Activated CD8-positive, alpha-beta T cell treated with anti-CD3 and anti-CD28 coated beads, Interleukin-2, amount 10 ng/mL, durations not matched to agents 7 days and 5 days (primary cell): ENCODE results near the gene TPCN2. TPM values are rescaled to one million over a fixed set of nuclear protein-coding genes. Genes with fewer than 3 reads are reported as not detected.
"Not testable (repeated sequence)": the region's sequence is repeated elsewhere in the genome, so short reads cannot be mapped to it uniquely, and the experiment has no call there.

Source experiments
- ATAC-seq: fragments of 150-1000 bp; cut with Tn5 transposase; one replicate; pipeline ENCODE4 v1.10.0; 2021; ENCODE audit warnings: moderate library complexity
- CTCF ChIA-PET: fragments of 350-600 bp; sonication (Branson Sonifier 250); formaldehyde crosslinking; loops from one replicate; lab custom pipeline; 2021; ENCODE audit warnings: antibody characterized with exemption; lab: Charles Lee
- POLR2A ChIA-PET: fragments of 350-600 bp; sonication (Branson Sonifier 250); formaldehyde crosslinking; loops from one replicate; lab custom pipeline; 2021; ENCODE audit warnings: antibody characterized with exemption; lab: Charles Lee
- DNase-seq: peaks from one replicate; pipeline ENCODE4 v3.0.0-alpha.2; 2020
- H3K27ac Mint-ChIP-seq: one replicate; pipeline ENCODE4 v1.8.0; 2021; ENCODE audit warnings: mild to moderate bottlenecking, mixed read lengths
- H3K27me3 Mint-ChIP-seq: one replicate; pipeline ENCODE4 v1.8.0; 2021; ENCODE audit warnings: low read depth, mixed read lengths
- H3K36me3 Mint-ChIP-seq: one replicate; pipeline ENCODE4 v1.8.0; 2021; ENCODE audit warnings: low read depth, mixed read lengths
- H3K4me1 Mint-ChIP-seq: one replicate; pipeline ENCODE4 v1.8.0; 2021; ENCODE audit warnings: low read depth, mixed read lengths
- H3K4me3 Mint-ChIP-seq: one replicate; pipeline ENCODE4 v1.8.0; 2021; ENCODE audit warnings: mild to moderate bottlenecking, mixed read lengths
- H3K9me3 Mint-ChIP-seq: one replicate; pipeline ENCODE4 v1.8.0; 2022; ENCODE audit warnings: mixed read lengths; ENCODE audit not compliant: insufficient read depth
- total RNA-seq, 2 experiments: library from RNA; stranded (reverse); gene quantifications; one replicate each; pipeline ENCODE4 v1.2.3, GENCODE V29; 2021

TPCN2 gene
- total RNA-seq, 2 experiments from 2014 or later: 19.1 to 21.2 TPM

GRCh38 chr11:69134957-69135356 lies 86.2 kb downstream of the TPCN2 start:
- DNase-seq: no peak
- Mint-ChIP-seq H3K27me3 (no peaks in the 10 kb centered on the region), H3K27ac (no peak overlapping the region), H3K9me3 (peaks cover 9% of the 10 kb centered on the region), H3K4me1 (peaks cover 5% of the 10 kb centered on the region), H3K4me3 (no peak overlapping the region), H3K36me3 (no peaks in the 10 kb centered on the region)
- no peak for ATAC-seq
- ChIA-PET POLR2A (no interaction called here), CTCF (no interaction called here)

- Mint-ChIP-seq H3K4me1 (peaks cover 3% of the 10 kb centered on the region), H3K27ac (no peak overlapping the region), H3K27me3 (no peaks in the 10 kb centered on the region), H3K36me3 (no peaks in the 10 kb centered on the region), H3K9me3 (peaks cover 9% of the 10 kb centered on the region), H3K4me3 (no peak overlapping the region)
- CTCF ChIA-PET: no interaction called here
- DNase-seq: no peak
- POLR2A ChIA-PET: no interaction called here
- ATAC-seq: no peak
These were observed 87.0 kb downstream of the TPCN2 start for GRCh38 chr11:69135420-69136363.

GRCh38 chr11:69136471-69136870 lies 87.7 kb downstream of the TPCN2 start:
- ChIA-PET CTCF (no interaction called here), POLR2A (no interaction called here)
- H3K4me3 Mint-ChIP-seq: no peak overlapping the region
- peaks cover 9% of the 10 kb centered on the region for H3K9me3 Mint-ChIP-seq
- ATAC-seq (no peak), DNase-seq (no peak)
- H3K27ac Mint-ChIP-seq: no peak overlapping the region
- H3K4me1 Mint-ChIP-seq: no peaks in the 10 kb centered on the region
- no peaks in the 10 kb centered on the region for H3K27me3 Mint-ChIP-seq
- no peaks in the 10 kb centered on the region for H3K36me3 Mint-ChIP-seq

GRCh38 chr11:69137151-69137844 lies 88.6 kb downstream of the TPCN2 start:
- Mint-ChIP-seq H3K27me3 (no peaks in the 10 kb centered on the region), H3K27ac (no peak overlapping the region), H3K4me1 (no peaks in the 10 kb centered on the region), H3K9me3 (peaks cover 9% of the 10 kb centered on the region), H3K4me3 (no peak overlapping the region), H3K36me3 (no peaks in the 10 kb centered on the region)
- ChIA-PET POLR2A (no interaction called here), CTCF (no interaction called here)
- ATAC-seq (no peak), DNase-seq (no peak)

GRCh38 chr11:69138265-69138664 lies 89.5 kb downstream of the TPCN2 start:
- H3K4me3 Mint-ChIP-seq: no peak overlapping the region
- ATAC-seq (no peak), DNase-seq (no peak)
- H3K27me3 Mint-ChIP-seq: no peaks in the 10 kb centered on the region
- no peak overlapping the region for H3K27ac Mint-ChIP-seq
- no peaks in the 10 kb centered on the region for H3K36me3 Mint-ChIP-seq
- no peaks in the 10 kb centered on the region for H3K4me1 Mint-ChIP-seq
- CTCF ChIA-PET: no interaction called here
- H3K9me3 Mint-ChIP-seq: peaks cover 5% of the 10 kb centered on the region
- POLR2A ChIA-PET: no interaction called here

GRCh38 chr11:69140161-69140560 lies 91.4 kb downstream of the TPCN2 start:
- H3K4me3 Mint-ChIP-seq, DNase-seq, ATAC-seq, POLR2A ChIA-PET, H3K36me3 Mint-ChIP-seq, H3K4me1 Mint-ChIP-seq, H3K9me3 Mint-ChIP-seq, H3K27me3 Mint-ChIP-seq, CTCF ChIA-PET, H3K27ac Mint-ChIP-seq: not testable (repeated sequence)

- Mint-ChIP-seq H3K36me3 (no peaks in the 10 kb centered on the region), H3K4me1 (no peaks in the 10 kb centered on the region), H3K9me3 (no peaks in the 10 kb centered on the region), H3K27me3 (no peaks in the 10 kb centered on the region), H3K4me3 (no peak overlapping the region), H3K27ac (no peak overlapping the region)
- ChIA-PET CTCF (no interaction called here), POLR2A (no interaction called here)
- ATAC-seq (no peak), DNase-seq (no peak)
These were observed 91.9 kb downstream of the TPCN2 start for GRCh38 chr11:69140635-69141034.

GRCh38 chr11:69141742-69142141 lies 93.0 kb downstream of the TPCN2 start:
- Mint-ChIP-seq H3K4me3 (no peak overlapping the region), H3K27me3 (peaks cover 2% of the 10 kb centered on the region), H3K9me3 (no peaks in the 10 kb centered on the region), H3K4me1 (no peaks in the 10 kb centered on the region), H3K36me3 (no peaks in the 10 kb centered on the region), H3K27ac (no peak overlapping the region)
- ATAC-seq: no peak
- POLR2A ChIA-PET: no interaction called here
- CTCF ChIA-PET: no interaction called here
- no peak for DNase-seq

- no peak for ATAC-seq
- Mint-ChIP-seq H3K27me3 (peaks cover 2% of the 10 kb centered on the region), H3K9me3 (no peaks in the 10 kb centered on the region), H3K4me1 (no peaks in the 10 kb centered on the region), H3K4me3 (no peak overlapping the region), H3K27ac (no peak overlapping the region), H3K36me3 (no peaks in the 10 kb centered on the region)
- CTCF ChIA-PET: no interaction called here
- POLR2A ChIA-PET: no interaction called here
- no peak for DNase-seq
These were observed 94.2 kb downstream of the TPCN2 start for GRCh38 chr11:69142895-69143294.

GRCh38 chr11:69144316-69145049 lies 95.8 kb downstream of the TPCN2 start:
- Mint-ChIP-seq H3K36me3 (no peaks in the 10 kb centered on the region), H3K9me3 (peaks cover 4% of the 10 kb centered on the region), H3K4me1 (peaks cover 5% of the 10 kb centered on the region), H3K27ac (no peak overlapping the region), H3K4me3 (no peak overlapping the region), H3K27me3 (peaks cover 2% of the 10 kb centered on the region)
- DNase-seq: no peak
- ChIA-PET POLR2A (no interaction called here), CTCF (no interaction called here)
- no peak for ATAC-seq

- ATAC-seq: no peak
- no peak overlapping the region for H3K4me3 Mint-ChIP-seq
- H3K27ac Mint-ChIP-seq: no peak overlapping the region
- peaks cover 5% of the 10 kb centered on the region for H3K4me1 Mint-ChIP-seq
- POLR2A ChIA-PET: no interaction called here
- H3K27me3 Mint-ChIP-seq: peaks cover 2% of the 10 kb centered on the region
- no peaks in the 10 kb centered on the region for H3K36me3 Mint-ChIP-seq
- DNase-seq: no peak
- peaks cover 4% of the 10 kb centered on the region for H3K9me3 Mint-ChIP-seq
- CTCF ChIA-PET: no interaction called here
These were observed 96.3 kb downstream of the TPCN2 start for GRCh38 chr11:69145050-69145380.

GRCh38 chr11:69148377-69148762 lies 99.6 kb downstream of the TPCN2 start:
- no peak for ATAC-seq
- CTCF ChIA-PET: interaction anchor here (0.6 kb wide), 1 partner anchor 587 kb away, joined by 3 read pairs; no protein-coding TSS in a partner anchor
- POLR2A ChIA-PET: no interaction called here
- no peak for DNase-seq
- H3K9me3 Mint-ChIP-seq: peaks cover 4% of the 10 kb centered on the region
- H3K4me3 Mint-ChIP-seq: no peak overlapping the region
- peaks cover 2% of the 10 kb centered on the region for H3K27me3 Mint-ChIP-seq
- peaks cover 5% of the 10 kb centered on the region for H3K4me1 Mint-ChIP-seq
- H3K27ac Mint-ChIP-seq: no peak overlapping the region
- no peaks in the 10 kb centered on the region for H3K36me3 Mint-ChIP-seq
